ENCODE data around the gene SLC22A2. TPM values are rescaled to one million over a fixed set of nuclear protein-coding genes. Genes with fewer than 3 reads are reported as not detected.

SLC22A2 gene
- total and polyA plus RNA-seq, 2 of the 13 experiments (the other 11 are each of a cell fraction or from before 2014, with no cell fraction given), result not detected

DNA sequence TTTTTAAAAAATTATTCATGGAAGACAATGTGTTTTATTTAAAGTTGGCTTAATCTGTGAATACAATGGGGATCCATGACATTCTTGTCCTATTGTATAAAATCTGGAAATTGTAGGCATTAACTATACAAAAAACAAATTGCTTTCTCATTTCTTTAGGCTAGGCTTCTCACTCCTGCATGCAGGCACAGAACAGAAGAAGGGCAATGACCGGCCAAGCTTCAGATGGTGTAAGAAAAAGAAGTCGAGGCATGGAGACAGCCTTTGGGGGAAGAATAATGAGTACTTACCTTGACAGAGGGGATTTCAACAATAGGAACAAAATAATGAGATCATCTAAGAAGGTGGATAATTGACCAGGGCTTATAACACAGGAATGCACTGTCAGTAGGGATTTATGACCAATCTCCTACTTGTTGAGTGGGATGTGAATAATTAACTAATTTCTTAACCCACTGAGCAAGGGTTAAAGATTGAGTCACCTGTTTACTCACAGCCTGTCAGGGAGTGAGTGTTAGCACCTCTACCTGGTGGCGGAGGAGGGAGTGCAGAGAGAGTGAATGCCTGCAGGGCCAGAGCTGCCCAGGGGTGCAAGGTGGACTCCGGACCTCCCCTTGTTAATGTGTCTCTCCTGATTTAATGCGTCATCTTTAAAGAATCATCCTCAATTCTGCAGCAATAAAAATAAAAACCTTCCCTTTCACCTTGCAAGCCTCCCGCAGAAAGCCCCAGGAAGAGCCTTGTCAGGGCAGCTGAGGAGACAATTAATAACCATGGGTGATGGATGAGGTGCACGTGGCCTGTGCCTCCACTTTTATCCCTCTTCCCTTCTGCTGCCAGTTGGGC is 3.9 kb downstream of the SLC22A2 start (continued):
- TF ChIP-seq ZNF142 (CRISPR knock-in tag; IDR thresholded peaks at IDR 0.05), result no peak
- TF ChIP-seq, protein P1, sequence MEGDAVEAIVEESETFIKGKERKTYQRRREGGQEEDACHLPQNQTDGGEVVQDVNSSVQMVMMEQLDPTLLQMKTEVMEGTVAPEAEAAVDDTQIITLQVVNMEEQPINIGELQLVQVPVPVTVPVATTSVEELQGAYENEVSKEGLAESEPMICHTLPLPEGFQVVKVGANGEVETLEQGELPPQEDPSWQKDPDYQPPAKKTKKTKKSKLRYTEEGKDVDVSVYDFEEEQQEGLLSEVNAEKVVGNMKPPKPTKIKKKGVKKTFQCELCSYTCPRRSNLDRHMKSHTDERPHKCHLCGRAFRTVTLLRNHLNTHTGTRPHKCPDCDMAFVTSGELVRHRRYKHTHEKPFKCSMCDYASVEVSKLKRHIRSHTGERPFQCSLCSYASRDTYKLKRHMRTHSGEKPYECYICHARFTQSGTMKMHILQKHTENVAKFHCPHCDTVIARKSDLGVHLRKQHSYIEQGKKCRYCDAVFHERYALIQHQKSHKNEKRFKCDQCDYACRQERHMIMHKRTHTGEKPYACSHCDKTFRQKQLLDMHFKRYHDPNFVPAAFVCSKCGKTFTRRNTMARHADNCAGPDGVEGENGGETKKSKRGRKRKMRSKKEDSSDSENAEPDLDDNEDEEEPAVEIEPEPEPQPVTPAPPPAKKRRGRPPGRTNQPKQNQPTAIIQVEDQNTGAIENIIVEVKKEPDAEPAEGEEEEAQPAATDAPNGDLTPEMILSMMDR (CRISPR knock-in tag; IDR thresholded peaks at IDR 0.05), result peak; percentile 62
- TF ChIP-seq, protein P2, sequence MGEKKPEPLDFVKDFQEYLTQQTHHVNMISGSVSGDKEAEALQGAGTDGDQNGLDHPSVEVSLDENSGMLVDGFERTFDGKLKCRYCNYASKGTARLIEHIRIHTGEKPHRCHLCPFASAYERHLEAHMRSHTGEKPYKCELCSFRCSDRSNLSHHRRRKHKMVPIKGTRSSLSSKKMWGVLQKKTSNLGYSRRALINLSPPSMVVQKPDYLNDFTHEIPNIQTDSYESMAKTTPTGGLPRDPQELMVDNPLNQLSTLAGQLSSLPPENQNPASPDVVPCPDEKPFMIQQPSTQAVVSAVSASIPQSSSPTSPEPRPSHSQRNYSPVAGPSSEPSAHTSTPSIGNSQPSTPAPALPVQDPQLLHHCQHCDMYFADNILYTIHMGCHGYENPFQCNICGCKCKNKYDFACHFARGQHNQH (CRISPR knock-in tag; IDR thresholded peaks at IDR 0.05), result peak; percentile 73
- no peak for TF ChIP-seq TOE1 (CRISPR knock-in tag; IDR thresholded peaks at IDR 0.05)
- TF ChIP-seq THRA (CRISPR knock-in tag; IDR thresholded peaks at IDR 0.05; ENCODE audit: borderline replicate concordance), result 0 out of 2 replicates have a peak, but pooled peaks have one; percentile 27
- peak; percentile 88 for TF ChIP-seq ZSCAN25 (CRISPR knock-in tag; IDR thresholded peaks at IDR 0.05)
- TF ChIP-seq AHDC1 (CRISPR knock-in tag; IDR thresholded peaks at IDR 0.05; ENCODE audit: borderline replicate concordance), result peak; percentile 91
- TF ChIP-seq HNRNPUL1 (IDR thresholded peaks at IDR 0.05; ENCODE audit: low read depth, low read length), result peak; percentile 73
- peak; percentile 96 for TF ChIP-seq FOSL2 (CRISPR knock-in tag; IDR thresholded peaks at IDR 0.05)
- peak; percentile 72 for TF ChIP-seq POGZ (CRISPR knock-in tag; IDR thresholded peaks at IDR 0.05)
- TF ChIP-seq NR1H2 (CRISPR knock-in tag; IDR thresholded peaks at IDR 0.05; ENCODE audit: borderline replicate concordance, low read depth), result no peak

Measured in HepG2 (cell line).